ENCODE results near the gene RELN. TPM values are rescaled to one million over a fixed set of nuclear protein-coding genes. Genes with fewer than 3 reads are reported as not detected.

Gene RELN
- total and polyA plus RNA-seq, 9 donors, result 2.1 to 31.3 (median 8.2) TPM

GRCh38 chr7:103929901-103930311, 59.6 kb downstream of the RELN start:
- H3K27ac ChIP-seq (ENCODE audit: low read length), result no peak overlapping the region
- H3K4me3 ChIP-seq (ENCODE audit: low read length), result no peak overlapping the region
- no peaks in the 10 kb centered on the region for H3K36me3 ChIP-seq (ENCODE audit: control insufficient read depth, insufficient read depth, low read length)
- no peaks in the 10 kb centered on the region for H3K9me3 ChIP-seq (replicated peaks; ENCODE audit: control insufficient read depth, low read depth, low read length)
- H3K4me1 ChIP-seq (ENCODE audit: control insufficient read depth, insufficient read depth, low read length), result no peaks in the 10 kb centered on the region
- no peak for DNase-seq
- 60% methylated on average over 1 of the region's 1 CpG for WGBS (ENCODE audit: insufficient coverage)
- H3K27me3 ChIP-seq (ENCODE audit: control insufficient read depth, insufficient read depth, low read length), result no peaks in the 10 kb centered on the region

- H3K27me3 ChIP-seq (ENCODE audit: control insufficient read depth, insufficient read depth, low read length), result no peaks in the 10 kb centered on the region
- no peak overlapping the region for H3K4me3 ChIP-seq (ENCODE audit: low read length)
- 33% methylated on average over 1 of the region's 1 CpG for WGBS (ENCODE audit: insufficient coverage)
- H3K27ac ChIP-seq (ENCODE audit: low read length), result no peak overlapping the region
- no peaks in the 10 kb centered on the region for H3K4me1 ChIP-seq (ENCODE audit: control insufficient read depth, insufficient read depth, low read length)
- no peaks in the 10 kb centered on the region for H3K36me3 ChIP-seq (ENCODE audit: control insufficient read depth, insufficient read depth, low read length)
- H3K9me3 ChIP-seq (replicated peaks; ENCODE audit: control insufficient read depth, low read depth, low read length), result no peaks in the 10 kb centered on the region
- DNase-seq, result no peak
These were observed 60.9 kb downstream of the RELN start for GRCh38 chr7:103928581-103928980.

- Histone ChIP-seq H3K36me3 (ENCODE audit: control insufficient read depth, insufficient read depth, low read length) (no peaks in the 10 kb centered on the region), H3K27ac (ENCODE audit: low read length) (no peak overlapping the region), H3K4me1 (ENCODE audit: control insufficient read depth, insufficient read depth, low read length) (no peaks in the 10 kb centered on the region), H3K4me3 (ENCODE audit: low read length) (no peak overlapping the region), H3K9me3 (replicated peaks; ENCODE audit: control insufficient read depth, low read depth, low read length) (no peaks in the 10 kb centered on the region), H3K27me3 (ENCODE audit: control insufficient read depth, insufficient read depth, low read length) (no peaks in the 10 kb centered on the region)
- WGBS (ENCODE audit: insufficient coverage), result 38% methylated on average over 3 of the region's 4 CpGs
- DNase-seq, result no peak
These were observed 65.3 kb downstream of the RELN start for GRCh38 chr7:103924184-103924583.

GRCh38 chr7:103922407-103922806, 67.1 kb downstream of the RELN start:
- no peaks in the 10 kb centered on the region for H3K9me3 ChIP-seq (replicated peaks; ENCODE audit: control insufficient read depth, low read depth, low read length)
- H3K27ac ChIP-seq (ENCODE audit: low read length), result no peak overlapping the region
- H3K36me3 ChIP-seq (ENCODE audit: control insufficient read depth, insufficient read depth, low read length), result no peaks in the 10 kb centered on the region
- H3K4me1 ChIP-seq (ENCODE audit: control insufficient read depth, insufficient read depth, low read length), result no peaks in the 10 kb centered on the region
- no peak for DNase-seq
- no peak overlapping the region for H3K4me3 ChIP-seq (ENCODE audit: low read length)
- no peaks in the 10 kb centered on the region for H3K27me3 ChIP-seq (ENCODE audit: control insufficient read depth, insufficient read depth, low read length)
- WGBS (ENCODE audit: insufficient coverage), result no CpG with 5 or more reads among the region's 2 CpGs

GRCh38 chr7:103921692-103922091, 67.8 kb downstream of the RELN start:
- Histone ChIP-seq H3K27ac (ENCODE audit: low read length) (no peak overlapping the region), H3K4me1 (ENCODE audit: control insufficient read depth, insufficient read depth, low read length) (no peaks in the 10 kb centered on the region), H3K9me3 (replicated peaks; ENCODE audit: control insufficient read depth, low read depth, low read length) (no peaks in the 10 kb centered on the region), H3K36me3 (ENCODE audit: control insufficient read depth, insufficient read depth, low read length) (no peaks in the 10 kb centered on the region), H3K27me3 (ENCODE audit: control insufficient read depth, insufficient read depth, low read length) (no peaks in the 10 kb centered on the region), H3K4me3 (ENCODE audit: low read length) (no peak overlapping the region)
- no CpG with 5 or more reads among the region's 1 CpG for WGBS (ENCODE audit: insufficient coverage)
- DNase-seq, result no peak

- DNase-seq, result no peak
- no peaks in the 10 kb centered on the region for H3K27me3 ChIP-seq (ENCODE audit: control insufficient read depth, insufficient read depth, low read length)
- H3K36me3 ChIP-seq (ENCODE audit: control insufficient read depth, insufficient read depth, low read length), result no peaks in the 10 kb centered on the region
- H3K4me1 ChIP-seq (ENCODE audit: control insufficient read depth, insufficient read depth, low read length), result no peaks in the 10 kb centered on the region
- 50% methylated on average over 6 of the region's 8 CpGs for WGBS (ENCODE audit: insufficient coverage)
- no peak overlapping the region for H3K4me3 ChIP-seq (ENCODE audit: low read length)
- no peaks in the 10 kb centered on the region for H3K9me3 ChIP-seq (replicated peaks; ENCODE audit: control insufficient read depth, low read depth, low read length)
- no peak overlapping the region for H3K27ac ChIP-seq (ENCODE audit: low read length)
These were observed 70.1 kb downstream of the RELN start for GRCh38 chr7:103919272-103919868.

GRCh38 chr7:103918631-103919271, 70.7 kb downstream of the RELN start:
- H3K4me1 ChIP-seq (ENCODE audit: control insufficient read depth, insufficient read depth, low read length), result no peaks in the 10 kb centered on the region
- no peaks in the 10 kb centered on the region for H3K9me3 ChIP-seq (replicated peaks; ENCODE audit: control insufficient read depth, low read depth, low read length)
- no peak overlapping the region for H3K4me3 ChIP-seq (ENCODE audit: low read length)
- H3K27ac ChIP-seq (ENCODE audit: low read length), result no peak overlapping the region
- no peaks in the 10 kb centered on the region for H3K27me3 ChIP-seq (ENCODE audit: control insufficient read depth, insufficient read depth, low read length)
- H3K36me3 ChIP-seq (ENCODE audit: control insufficient read depth, insufficient read depth, low read length), result no peaks in the 10 kb centered on the region
- peak; percentile 66 for DNase-seq
- WGBS (ENCODE audit: insufficient coverage), result no CpG with 5 or more reads among the region's 5 CpGs

GRCh38 chr7:103915680-103916357, 73.6 kb downstream of the RELN start:
- Histone ChIP-seq H3K27me3 (ENCODE audit: control insufficient read depth, insufficient read depth, low read length) (no peaks in the 10 kb centered on the region), H3K4me3 (ENCODE audit: low read length) (no peak overlapping the region), H3K27ac (ENCODE audit: low read length) (no peak overlapping the region), H3K9me3 (replicated peaks; ENCODE audit: control insufficient read depth, low read depth, low read length) (no peaks in the 10 kb centered on the region), H3K36me3 (ENCODE audit: control insufficient read depth, insufficient read depth, low read length) (no peaks in the 10 kb centered on the region), H3K4me1 (ENCODE audit: control insufficient read depth, insufficient read depth, low read length) (no peaks in the 10 kb centered on the region)
- no CpG with 5 or more reads among the region's 1 CpG for WGBS (ENCODE audit: insufficient coverage)
- no peak for DNase-seq

- H3K4me3 ChIP-seq (ENCODE audit: low read length), result no peak overlapping the region
- H3K27ac ChIP-seq (ENCODE audit: low read length), result no peak overlapping the region
- no peaks in the 10 kb centered on the region for H3K27me3 ChIP-seq (ENCODE audit: control insufficient read depth, insufficient read depth, low read length)
- H3K4me1 ChIP-seq (ENCODE audit: control insufficient read depth, insufficient read depth, low read length), result no peaks in the 10 kb centered on the region
- no peaks in the 10 kb centered on the region for H3K36me3 ChIP-seq (ENCODE audit: control insufficient read depth, insufficient read depth, low read length)
- H3K9me3 ChIP-seq (replicated peaks; ENCODE audit: control insufficient read depth, low read depth, low read length), result no peaks in the 10 kb centered on the region
- DNase-seq, result no peak
- 88% methylated on average over 4 of the region's 6 CpGs for WGBS (ENCODE audit: insufficient coverage)
These were observed 75.1 kb downstream of the RELN start for GRCh38 chr7:103914147-103914899.
